GM19240 (cell line): ENCODE measurements around the gene PSAP.
"Not testable (repeated sequence)": the region's sequence is repeated elsewhere in the genome, so short reads cannot be mapped to it uniquely, and the experiment has no call there.

Experiments
- DNase-seq: peaks from one replicate; pipeline ENCODE4 v3.0.0; 2011; ENCODE audit warnings: low spot score; ENCODE audit not compliant: insufficient read length

PSAP gene

GRCh38 chr10:71850743-71851464 lies at the start of gene PSAP:
Gene PSAP, minus strand, starts transcription at chr10:71851251. Its CDS starts 30 bp downstream, at chr10:71851221.
- DNase-seq = peak; percentile 94

- DNase-seq = no peak
These were observed 49.6 kb upstream of the PSAP start for GRCh38 chr10:71900441-71901180.

DNA sequence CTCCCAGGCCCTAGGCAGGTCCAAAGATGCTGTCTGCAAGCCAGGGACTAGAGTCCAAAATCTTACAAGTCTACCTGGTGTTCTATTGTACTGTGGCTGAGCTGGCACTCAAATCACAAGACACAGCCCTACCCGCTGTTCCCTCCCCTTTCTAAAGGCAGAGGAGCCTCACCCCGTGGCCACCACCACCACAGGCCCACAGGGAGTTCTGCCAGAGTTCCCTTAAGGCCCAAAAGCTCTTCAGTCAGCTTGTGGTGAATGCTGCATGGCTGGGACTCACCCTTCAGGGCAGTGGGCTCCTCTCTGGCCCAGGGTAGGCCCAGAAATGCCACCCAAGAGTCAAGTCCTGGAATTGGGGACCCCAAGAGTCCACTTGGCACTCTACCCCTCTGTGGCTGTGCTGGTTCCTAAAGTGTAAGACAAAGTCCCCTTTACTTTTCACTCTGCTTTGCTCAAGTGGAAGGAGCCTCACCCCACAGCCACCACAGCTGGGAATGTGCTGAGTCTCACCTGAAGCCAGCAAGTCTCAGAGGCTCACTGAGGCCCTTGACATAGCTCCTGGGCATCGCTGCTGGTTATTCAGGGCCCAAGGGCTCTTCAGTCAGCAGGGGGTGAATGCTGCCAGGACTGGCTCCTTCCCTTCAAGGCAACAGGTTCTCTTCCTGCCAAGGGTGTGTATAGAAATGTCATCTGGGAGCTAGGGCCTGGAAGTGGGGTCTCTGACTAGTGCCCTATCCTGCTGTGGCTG lies 48.8 kb upstream of the PSAP start:
- no peak for DNase-seq

GRCh38 chr10:71898346-71898745 lies 47.3 kb upstream of the PSAP start:
- not testable (repeated sequence) for DNase-seq

DNA sequence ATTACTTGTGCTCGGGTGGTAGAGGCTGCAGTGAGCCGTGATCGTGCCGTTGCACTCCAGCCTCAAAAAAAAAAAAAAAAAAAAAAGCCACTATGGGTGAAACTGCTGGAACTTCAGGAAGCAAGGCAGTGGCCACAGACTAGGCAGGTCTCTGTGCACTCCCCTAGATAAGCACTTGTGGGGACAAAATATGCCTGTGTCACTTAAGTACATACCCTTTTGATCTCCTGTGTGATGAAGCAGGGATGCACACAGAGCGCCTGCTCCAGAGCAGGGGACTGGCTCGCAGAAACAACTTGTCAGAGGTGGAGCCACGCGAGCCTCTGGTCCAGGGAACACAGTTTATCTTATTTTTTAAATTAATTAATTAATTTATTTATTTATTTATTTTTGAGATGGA lies 42.9 kb upstream of the PSAP start:
- DNase-seq = no peak

DNA sequence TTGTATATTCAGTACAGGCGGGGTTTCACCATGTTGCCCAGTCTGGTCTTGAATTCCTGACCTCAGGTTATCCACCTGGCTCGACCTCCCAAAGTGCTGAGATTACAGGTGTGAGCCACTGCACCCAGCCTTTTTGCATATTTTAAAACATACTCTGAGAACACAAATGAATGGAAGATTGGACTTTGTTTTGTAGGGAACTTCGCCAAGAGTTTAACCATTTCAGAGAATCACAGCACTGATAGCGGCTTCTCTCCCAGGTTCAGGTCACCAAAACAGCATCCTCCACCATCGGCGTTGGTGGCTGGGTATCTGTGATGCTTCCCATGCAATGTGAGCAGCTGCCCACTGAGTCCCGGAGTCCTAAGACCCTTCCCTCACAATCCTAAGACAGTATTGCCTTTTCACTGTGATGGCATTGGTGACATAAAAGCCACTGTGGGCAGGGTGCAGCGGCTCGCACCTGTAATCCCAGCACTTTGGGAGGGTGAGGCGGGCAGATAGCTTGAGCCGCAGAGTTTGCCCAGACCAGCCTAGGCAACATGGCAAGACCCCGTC lies 42.3 kb upstream of the PSAP start:
- DNase-seq = no peak

DNA sequence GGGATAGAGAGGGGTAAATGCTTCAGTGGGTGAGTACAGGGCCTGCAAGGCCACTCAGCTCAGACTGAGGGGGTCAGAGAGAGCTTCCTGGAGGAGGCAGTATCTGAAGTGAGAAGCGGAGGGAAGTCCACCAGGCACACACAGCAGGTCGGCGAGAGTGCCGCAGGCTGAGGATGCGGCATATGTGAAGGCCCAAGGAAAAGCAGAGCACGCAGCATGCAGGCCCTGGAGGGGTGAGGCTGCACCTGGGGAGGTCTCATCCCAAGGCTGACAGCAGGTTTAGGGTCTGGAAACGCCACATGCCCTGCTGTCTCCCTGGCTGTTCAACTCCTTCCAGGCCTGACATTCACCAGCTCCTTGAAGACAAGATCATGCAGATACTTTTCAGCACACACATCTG lies 40.4 kb upstream of the PSAP start:
- DNase-seq = no peak

DNA sequence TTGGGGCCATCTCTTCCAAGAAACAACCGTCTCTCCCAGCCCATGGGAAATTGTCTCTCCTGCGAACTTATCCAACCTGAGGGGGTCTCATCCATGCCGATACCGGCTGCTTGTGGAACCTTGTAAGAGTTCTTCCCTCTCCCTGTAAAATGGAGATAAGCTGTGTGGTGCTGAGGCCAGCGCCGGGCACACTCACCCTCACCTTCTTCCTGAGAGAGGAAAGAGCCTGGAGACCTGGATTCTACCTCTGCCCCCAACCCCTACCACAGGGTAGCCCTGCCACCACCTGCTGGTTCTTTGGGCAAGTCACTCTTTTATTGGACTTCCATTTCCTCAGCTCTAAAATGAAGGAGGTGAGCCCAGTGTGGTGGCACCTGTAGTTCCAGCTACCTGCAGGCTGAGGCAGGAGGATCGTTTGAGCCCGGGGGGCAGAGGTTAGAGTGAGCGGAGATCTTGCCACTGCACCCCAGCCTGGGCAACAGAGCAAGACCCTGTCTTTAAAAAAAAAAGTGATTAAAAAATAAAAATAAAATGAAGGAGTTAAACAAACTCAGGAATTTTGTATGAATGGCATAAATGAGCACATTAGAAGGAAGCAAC lies 38.4 kb upstream of the PSAP start:
- no peak for DNase-seq

DNA sequence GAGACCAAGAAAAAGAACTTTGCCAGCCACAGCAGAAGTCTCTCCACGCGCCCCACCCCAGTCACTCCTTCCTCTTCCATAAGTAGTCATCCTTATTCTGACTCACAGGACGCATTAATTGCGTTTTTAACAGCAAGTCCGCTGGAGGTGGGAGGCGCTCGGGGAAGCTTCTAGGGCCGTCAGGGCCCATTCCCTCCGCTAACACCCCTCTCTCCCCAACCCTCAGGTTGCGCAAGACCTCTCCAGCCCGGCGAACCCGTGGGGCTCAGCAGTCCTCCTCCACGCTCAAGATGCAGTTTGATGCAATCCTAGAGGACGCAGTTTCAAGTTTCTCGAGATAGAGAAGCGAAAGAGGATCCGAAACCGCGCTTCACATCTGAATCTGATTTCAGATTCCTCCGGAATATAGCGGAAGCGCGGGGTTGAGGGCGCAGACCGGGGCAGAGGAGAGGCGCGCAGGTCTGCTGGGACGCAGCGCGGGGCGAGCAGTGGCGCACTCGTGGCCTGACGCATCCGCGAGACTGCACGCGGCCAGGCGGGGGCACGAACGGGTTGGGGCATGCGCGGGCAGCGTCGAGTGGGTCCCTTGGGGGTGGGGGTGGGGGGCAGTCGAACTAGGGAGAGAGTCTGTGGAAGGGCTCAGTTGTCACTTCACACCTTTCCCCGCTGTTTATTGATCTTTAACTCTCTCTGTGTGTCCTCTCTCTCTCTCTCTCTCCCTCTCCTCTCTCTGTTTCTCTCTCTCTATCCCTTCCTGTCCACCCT lies 37.8 kb upstream of the PSAP start:
- peak; percentile 62 for DNase-seq

GRCh38 chr10:71888248-71888622 lies 37.2 kb upstream of the PSAP start:
- DNase-seq = no peak

- no peak for DNase-seq
These were observed 36.7 kb upstream of the PSAP start for GRCh38 chr10:71887743-71888142.

DNA sequence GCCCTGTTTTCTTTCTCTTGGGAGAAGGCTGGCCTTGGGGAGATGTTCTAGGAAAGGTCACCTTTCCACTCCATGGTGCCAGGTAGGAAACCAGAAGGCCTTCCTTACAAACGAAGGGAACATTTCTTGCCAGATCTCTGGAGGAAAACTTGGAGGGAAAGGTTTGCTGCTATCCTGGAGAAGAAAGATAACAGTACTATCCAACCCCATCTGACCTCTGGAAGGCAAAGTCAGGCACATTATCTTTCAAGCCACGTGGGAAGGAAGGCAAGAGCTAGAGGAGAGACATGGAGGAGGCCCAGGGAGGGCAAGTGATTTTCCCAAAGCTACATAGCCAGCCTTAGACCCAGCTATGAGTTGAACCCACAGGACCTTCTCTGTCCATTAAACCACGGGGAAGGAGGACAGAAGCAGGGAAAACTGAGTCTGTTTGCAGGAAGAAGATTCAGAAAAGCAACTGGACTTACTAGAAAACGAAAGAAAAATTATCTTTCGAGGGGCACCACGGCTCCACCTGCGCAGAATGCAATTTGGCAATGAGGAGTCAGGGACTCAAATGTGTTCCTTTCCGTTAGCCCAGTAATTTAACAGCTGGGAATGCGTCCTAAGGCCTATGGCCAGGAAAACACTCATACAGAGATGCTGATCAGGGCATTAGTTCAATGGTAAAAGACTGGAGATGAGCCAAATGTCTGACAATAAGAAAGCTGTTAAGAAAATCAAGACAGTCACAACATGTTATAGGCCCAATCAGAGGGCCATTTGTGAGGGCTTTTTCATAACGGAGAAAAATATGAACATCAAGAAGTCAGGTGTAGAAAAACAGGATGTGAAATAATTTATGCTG lies 32.0 kb upstream of the PSAP start:
- no peak for DNase-seq

DNA sequence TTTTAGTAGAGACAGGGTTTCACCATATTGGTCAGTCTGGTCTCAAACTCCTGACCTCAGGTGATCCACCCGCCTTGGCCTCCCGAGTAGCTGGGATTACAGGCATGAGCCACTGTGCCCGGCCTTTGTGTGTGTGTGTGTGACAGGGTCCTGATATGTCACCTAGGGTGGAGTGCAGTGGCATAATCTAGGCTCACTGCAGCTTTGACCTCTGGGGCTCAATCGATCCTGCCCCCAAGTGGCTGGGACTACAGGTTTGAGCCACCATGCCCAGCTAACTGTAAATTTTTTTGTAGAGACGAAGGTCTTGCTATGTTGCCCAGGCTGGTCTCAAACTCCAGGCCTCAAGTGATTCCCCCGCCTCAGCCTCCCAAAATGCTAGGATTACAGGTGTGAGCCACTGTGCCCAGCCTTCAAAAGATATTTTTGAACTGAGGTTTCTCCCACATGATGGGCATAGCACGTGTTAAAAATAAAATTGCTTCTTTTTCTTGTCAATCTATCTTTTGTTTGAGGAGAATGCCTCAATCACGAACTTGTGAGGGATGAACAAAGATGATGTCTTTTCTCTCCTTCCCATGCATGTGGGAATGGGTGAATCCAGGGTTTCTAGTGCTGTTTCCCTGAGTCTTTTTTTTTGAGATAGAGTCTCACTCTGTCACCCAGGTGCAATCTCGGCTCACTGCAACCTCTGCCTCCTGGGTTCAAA lies 30.8 kb upstream of the PSAP start:
- DNase-seq = no peak

DNA sequence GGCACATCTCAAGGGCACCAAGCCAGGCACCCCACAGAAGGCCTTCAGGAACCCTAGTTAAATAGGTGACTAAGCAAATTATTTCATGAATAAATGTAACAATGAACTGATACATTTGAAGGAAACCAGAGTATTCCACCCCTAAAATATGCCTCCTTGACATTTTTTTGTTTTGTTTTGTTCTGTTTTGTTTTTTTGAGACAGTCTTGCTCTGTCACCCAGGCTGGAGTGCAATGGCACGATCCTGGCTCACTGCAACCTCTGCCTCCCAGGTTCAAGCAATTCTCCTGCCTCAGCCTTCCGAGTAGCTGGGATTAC lies 30.2 kb upstream of the PSAP start:
- not testable (repeated sequence) for DNase-seq

GRCh38 chr10:71880425-71881306 lies 29.6 kb upstream of the PSAP start:
- DNase-seq = no peak

DNA sequence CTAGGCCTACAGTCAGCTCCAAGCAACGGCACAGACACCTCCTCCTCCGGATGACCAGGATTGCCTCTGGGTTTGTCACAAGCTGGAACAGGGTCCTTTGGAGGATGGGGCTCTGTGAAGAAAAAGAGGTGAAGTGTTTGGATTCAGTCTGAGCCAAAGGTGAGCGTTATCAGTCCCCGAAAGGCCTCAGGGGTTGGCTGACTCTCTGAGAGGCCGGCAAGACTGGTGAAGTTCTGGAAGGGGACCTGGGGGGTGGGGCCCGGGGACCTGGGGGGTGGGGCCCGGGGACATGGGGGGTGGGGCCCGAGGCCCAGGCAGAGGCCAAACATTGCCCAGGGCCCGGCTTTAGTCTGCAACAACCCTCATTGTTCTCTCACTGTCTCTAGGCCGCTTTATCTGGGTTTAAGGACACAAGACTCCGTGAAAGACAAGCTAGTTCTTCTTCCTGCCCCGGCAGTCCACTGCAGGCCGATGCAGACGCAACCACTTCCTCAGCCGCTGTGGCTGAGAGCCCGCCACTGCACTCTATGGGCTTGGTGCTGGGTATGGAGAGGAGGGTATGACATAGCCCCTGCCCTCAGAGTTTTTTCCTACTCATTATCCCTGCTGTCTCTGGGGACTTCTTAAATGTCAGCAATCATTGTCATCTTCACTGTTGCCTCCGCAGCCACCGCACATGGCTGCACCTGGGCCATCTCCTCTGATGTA lies 27.4 kb upstream of the PSAP start:
- no peak for DNase-seq

- DNase-seq = no peak
These were observed 26.8 kb upstream of the PSAP start for GRCh38 chr10:71877821-71878220.
